NCI-H2227 (cell line): ENCODE measurements around the gene MMRN2.

Source experiments
- DNase-seq: peaks from one replicate; lab custom pipeline; 2025; ENCODE audit not compliant: unreplicated experiment; lab: John Stamatoyannopoulos, UW

Gene MMRN2

DNA sequence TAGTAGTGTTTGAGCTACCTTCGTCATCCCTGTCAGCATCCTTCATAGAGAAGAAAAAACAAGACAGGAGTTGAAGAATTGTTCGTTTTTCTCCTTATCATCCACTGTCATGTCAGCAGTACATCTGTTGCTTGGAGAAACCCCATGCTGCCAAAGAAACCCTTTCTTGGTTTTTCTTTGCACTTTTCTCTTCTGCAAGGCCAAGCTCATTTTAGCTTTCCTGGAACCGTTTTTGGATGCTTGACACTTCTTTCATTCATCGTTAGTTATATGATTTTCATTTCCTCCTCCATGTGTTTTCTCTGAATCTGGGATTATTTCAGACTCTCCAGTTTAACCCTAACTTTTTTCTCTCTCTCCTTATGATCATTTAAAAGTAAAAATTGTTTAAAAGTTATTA lies 58.9 kb downstream of the MMRN2 start:
- DNase-seq: no peak

DNA sequence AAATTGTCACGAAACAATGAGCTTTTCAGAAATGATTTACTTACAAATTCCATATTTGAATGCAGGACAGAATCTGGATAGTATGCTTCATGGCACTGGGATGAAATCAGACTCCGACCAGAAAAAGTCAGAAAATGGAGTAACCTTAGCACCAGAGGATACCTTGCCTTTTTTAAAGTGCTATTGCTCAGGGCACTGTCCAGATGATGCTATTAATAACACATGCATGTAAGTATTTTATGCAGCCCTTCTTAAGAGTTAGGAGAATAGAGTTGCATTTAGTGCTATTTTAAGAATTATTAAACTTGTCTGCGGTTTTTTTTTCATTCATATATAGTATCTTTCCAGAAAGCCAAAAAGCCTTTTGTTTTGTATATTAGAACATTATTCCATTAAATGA lies 67.4 kb downstream of the MMRN2 start:
- no peak for DNase-seq

DNA sequence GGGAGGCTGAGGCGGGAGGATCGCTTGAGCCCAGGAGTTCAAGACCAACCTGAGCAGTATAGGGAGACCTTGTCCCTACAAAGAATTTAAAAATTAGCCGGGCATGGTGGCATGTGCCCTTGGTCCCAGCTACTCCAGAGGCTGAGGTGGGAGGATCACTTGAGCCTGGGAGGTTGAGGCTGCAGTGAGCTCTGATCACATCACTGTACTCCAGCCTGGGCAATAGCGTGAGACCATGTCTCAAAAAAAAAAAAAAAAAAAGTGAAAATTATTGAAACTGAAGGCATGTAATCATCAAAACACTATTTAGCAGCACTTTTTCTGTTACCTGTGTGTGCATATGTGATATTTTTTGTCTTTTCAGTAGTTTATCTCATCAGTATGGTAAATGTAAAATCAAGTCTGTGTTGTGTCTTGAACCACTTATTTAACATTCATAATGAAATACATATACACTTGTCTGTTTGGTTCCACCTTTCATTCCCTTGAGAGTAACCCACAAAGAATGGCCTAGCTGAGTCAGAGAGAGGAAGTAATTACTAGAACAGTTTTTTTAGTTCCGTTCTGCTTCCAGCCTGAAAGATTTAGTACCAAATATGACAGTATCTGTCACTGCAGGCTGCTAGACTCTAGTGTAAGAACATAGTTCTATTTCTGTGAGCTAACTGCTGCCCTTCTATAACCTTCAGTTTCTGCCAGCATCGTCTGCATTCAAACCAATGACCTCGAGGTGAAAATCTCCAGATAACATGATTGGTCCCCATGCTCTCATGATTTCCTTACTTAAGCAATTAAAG lies 68.6 kb downstream of the MMRN2 start:
- DNase-seq: no peak
